Measurements from ENCODE around the gene TMPO. TPM values are rescaled to one million over a fixed set of nuclear protein-coding genes. Genes with fewer than 3 reads are reported as not detected.
A peak's percentile ranks its signal among the peaks of the same experiment; 100 is the strongest.
"Not testable (repeated sequence)": the region's sequence is repeated elsewhere in the genome, so short reads cannot be mapped to it uniquely, and the experiment has no call there.

TMPO gene
- total RNA-seq, 6 donors from 2014 or later, result 40.0 to 124 (median 67.4) TPM

DNA sequence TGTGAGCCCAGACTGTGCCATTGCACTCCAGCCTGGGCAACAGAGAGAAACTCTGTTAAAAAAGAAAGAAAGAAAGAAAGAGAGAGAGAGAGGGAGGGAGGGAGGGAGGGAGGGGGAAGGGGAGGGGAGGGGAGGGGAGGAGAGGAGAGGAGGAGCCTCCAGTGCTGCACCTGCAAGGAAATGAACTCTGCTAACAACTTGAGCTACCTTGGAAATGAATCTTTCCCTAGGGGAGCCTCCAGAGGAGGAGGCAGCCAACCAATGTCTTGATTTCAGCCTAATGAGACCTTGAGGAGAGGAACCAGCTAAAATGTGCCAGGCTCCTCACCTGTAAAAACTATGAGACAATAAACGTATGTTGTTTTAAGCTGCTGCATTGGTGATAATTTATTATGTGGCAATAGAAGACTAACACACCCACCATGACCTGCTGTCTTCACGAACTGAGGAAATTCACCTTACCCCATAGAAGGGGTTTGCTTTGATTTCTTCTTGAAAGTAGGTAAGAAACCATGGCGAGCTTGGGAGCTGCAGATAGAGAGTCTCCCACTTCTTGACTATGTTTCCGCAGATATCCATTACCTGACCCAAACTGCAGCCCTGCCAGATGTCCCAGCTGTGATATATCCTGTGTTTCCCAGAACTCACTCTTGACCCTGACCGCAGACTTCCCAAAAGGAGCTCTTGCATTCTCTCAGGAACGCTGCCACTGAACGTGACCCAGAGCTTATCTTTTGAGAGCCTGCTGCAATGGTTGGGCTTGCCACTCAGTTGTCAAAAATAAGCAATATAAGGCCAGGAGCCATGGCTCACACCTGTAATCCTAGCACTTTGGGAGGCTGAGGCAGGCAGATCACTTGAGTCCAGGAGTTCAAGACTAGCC, 31.5 kb upstream of the TMPO start:
- no peak for DNase-seq
- TF ChIP-seq CTCF (IDR thresholded peaks at IDR 0.05) (no peak), POLR2A (IDR thresholded peaks at IDR 0.05) (no peak), EP300 (IDR thresholded peaks at IDR 0.05) (no peak), POLR2AphosphoS5 (IDR thresholded peaks at IDR 0.05) (no peak)
- no peak for ATAC-seq (ENCODE audit: low FRiP score in 2 of 2)
- Histone ChIP-seq H3K27me3 (no peaks in the 10 kb centered on the region), H3K27ac (no peak overlapping the region), H3K36me3 (no peaks in the 10 kb centered on the region), H3K4me1 (no peaks in the 10 kb centered on the region), H3K9me3 (no peaks in the 10 kb centered on the region), H3K4me3 (no peak overlapping the region)
- WGBS, 2 donors, result 81 to 83% methylated on average over 7 of the region's 7 CpGs

DNA sequence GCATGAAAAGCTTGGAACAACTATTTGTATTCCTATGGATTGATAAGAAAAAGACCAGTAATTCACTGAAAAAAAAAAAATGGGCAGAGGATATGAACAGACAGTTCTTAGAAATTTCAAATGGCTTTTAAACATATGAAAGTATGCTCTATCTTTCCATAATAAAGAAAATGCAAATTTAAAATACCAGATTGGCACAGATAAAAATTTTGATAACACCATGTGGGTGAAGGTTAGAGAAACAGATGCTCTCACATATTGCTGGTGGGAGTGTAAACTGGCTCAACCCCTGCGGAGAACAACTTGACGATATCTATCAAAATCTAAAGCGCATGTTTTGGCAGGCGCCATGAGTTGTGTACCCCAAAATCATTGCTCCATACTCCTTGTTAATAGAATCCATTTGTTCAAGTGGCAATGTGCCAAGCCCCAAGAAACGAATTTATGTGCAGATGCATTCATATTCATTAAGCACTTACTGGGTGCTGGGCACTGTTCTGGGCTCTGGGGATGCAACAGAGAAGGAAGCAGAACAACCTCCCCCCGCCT, 29.5 kb upstream of the TMPO start:
- Histone ChIP-seq H3K36me3 (no peaks in the 10 kb centered on the region), H3K27me3 (no peaks in the 10 kb centered on the region), H3K27ac (no peak overlapping the region), H3K4me3 (no peak overlapping the region), H3K4me1 (peaks cover 3 to 7% (median 4%) of the 10 kb centered on the region in 4 donors), H3K9me3 (no peaks in the 10 kb centered on the region)
- no peak for DNase-seq
- TF ChIP-seq CTCF (IDR thresholded peaks at IDR 0.05) (no peak), POLR2A (IDR thresholded peaks at IDR 0.05) (no peak), EP300 (IDR thresholded peaks at IDR 0.05) (no peak), POLR2AphosphoS5 (IDR thresholded peaks at IDR 0.05) (no peak)
- 84 to 85% methylated on average over 6 of the region's 6 CpGs for WGBS, 2 donors
- no peak for ATAC-seq (ENCODE audit: low FRiP score in 2 of 2)

GRCh38 chr12:98488416-98488815, 27.0 kb upstream of the TMPO start:
- not testable (repeated sequence) for ATAC-seq (ENCODE audit: low FRiP score in 2 of 2); H3K36me3 ChIP-seq; H3K27ac ChIP-seq; H3K27me3 ChIP-seq; H3K4me3 ChIP-seq; DNase-seq; H3K9me3 ChIP-seq
- H3K4me1 ChIP-seq, result peaks cover 8 to 12% (median 10%) of the 10 kb centered on the region in 4 donors
- 92 to 96% methylated on average over 9 of the region's 9 CpGs for WGBS, 2 donors

DNA sequence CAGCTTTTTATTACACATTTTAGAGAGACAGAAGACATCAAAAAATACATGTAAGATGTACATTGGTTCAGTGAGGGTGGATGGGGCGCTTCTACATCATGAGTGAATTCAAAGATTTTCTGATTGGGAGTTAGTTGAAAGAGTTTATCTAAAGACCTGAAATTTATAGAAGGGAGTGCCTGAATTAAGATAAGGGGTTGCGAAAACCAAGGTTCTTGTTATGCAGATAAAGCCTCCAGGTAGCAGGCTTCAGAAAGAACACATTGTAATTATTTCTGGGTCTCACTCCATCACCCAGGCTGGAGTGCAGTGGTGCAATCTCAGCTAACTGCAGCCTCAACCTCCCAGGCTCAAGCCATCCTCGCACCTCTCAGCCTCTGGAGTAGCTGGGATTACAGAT, 26.2 kb upstream of the TMPO start:
- WGBS, 2 donors, result 92 to 97% methylated on average over 3 of the region's 3 CpGs
- Histone ChIP-seq H3K4me3 (no peak overlapping the region), H3K36me3 (no peaks in the 10 kb centered on the region), H3K27me3 (no peaks in the 10 kb centered on the region), H3K9me3 (no peaks in the 10 kb centered on the region), H3K27ac (no peak overlapping the region), H3K4me1 (peaks cover 8 to 12% (median 10%) of the 10 kb centered on the region in 4 donors)
- no peak for TF ChIP-seq EP300 (IDR thresholded peaks at IDR 0.05)
- ATAC-seq (ENCODE audit: low FRiP score in 2 of 2), result no peak
- DNase-seq, result no peak

DNA sequence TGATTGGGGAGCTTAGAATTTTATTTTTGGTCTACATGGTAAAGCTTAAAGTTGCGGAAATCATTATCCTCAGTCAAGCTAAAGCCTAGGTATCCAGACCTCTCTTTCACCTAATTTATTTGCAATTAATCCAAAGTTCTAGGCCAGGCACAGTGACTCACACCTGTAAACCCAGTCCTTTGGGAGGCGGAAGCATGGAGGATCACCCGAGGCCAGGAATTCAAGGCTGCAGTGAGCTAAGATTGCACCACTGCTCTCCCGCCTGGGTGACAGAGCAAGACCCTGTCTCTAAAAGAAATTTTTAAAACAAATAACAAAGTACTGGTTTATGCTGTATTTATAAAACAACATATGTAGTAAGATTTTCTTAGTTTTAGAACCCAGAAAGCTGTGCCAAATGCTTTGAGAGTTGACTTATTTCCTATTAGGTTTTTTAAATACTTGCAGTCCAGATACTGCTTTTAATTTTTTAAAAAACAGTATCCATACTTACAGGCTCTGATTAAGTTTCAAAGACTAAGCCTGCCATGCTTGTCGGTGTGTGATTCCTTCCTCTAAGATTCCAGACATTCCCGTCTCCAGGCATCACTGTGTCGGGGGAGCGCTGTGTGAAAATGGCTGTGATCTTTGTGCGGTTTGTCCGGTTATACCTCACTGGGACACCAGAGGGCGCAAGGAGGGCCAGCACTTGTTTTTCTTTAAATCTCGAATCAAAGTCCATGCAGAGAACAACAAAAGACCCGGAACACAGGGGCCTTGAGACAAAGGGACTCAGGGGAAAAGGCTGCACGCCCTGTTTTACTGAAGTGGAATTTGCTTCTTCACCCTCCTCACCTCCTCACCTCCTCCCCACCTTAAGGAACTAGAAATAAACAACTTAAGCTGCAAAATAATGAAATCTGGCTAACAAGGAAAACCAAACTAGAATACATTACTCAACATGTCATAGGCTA, 24.6 kb upstream of the TMPO start:
- Histone ChIP-seq H3K27me3 (no peaks in the 10 kb centered on the region), H3K36me3 (no peaks in the 10 kb centered on the region), H3K9me3 (no peaks in the 10 kb centered on the region), H3K4me3 (no peak overlapping the region), H3K4me1 (peaks cover 8 to 12% (median 10%) of the 10 kb centered on the region in 4 donors), H3K27ac (peak overlapping the region; percentile 3 to 77 (median 61))
- ATAC-seq (ENCODE audit: low FRiP score in 2 of 2) (peak; percentile 92 to 98), DNase-seq (peak in 1 of 2 donors; percentile 87)
- WGBS, 2 donors, result 26 to 28% methylated on average over 14 of the region's 14 CpGs
- TF ChIP-seq EP300 (IDR thresholded peaks at IDR 0.05) (no peak), POLR2AphosphoS5 (IDR thresholded peaks at IDR 0.05) (peak in 1 of 2 donors; percentile 20), CTCF (IDR thresholded peaks at IDR 0.05) (peak; percentile 75 to 89 (median 85))
